Measurements from ENCODE around the gene TMC5.
A peak's percentile ranks its signal among the peaks of the same experiment; 100 is the strongest.
"Not testable (repeated sequence)": the region's sequence is repeated elsewhere in the genome, so short reads cannot be mapped to it uniquely, and the experiment has no call there.

The TMC5 gene, protein sequence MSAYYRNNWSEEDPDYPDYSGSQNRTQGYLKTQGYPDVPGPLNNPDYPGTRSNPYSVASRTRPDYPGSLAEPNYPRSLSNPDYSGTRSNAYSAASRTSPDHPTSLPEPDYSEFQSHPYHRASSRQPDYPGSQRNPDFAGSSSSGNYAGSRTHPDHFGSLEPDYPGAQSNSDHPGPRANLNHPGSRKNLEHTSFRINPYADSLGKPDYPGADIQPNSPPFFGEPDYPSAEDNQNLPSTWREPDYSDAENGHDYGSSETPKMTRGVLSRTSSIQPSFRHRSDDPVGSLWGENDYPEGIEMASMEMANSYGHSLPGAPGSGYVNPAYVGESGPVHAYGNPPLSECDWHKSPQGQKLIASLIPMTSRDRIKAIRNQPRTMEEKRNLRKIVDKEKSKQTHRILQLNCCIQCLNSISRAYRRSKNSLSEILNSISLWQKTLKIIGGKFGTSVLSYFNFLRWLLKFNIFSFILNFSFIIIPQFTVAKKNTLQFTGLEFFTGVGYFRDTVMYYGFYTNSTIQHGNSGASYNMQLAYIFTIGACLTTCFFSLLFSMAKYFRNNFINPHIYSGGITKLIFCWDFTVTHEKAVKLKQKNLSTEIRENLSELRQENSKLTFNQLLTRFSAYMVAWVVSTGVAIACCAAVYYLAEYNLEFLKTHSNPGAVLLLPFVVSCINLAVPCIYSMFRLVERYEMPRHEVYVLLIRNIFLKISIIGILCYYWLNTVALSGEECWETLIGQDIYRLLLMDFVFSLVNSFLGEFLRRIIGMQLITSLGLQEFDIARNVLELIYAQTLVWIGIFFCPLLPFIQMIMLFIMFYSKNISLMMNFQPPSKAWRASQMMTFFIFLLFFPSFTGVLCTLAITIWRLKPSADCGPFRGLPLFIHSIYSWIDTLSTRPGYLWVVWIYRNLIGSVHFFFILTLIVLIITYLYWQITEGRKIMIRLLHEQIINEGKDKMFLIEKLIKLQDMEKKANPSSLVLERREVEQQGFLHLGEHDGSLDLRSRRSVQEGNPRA

DNA sequence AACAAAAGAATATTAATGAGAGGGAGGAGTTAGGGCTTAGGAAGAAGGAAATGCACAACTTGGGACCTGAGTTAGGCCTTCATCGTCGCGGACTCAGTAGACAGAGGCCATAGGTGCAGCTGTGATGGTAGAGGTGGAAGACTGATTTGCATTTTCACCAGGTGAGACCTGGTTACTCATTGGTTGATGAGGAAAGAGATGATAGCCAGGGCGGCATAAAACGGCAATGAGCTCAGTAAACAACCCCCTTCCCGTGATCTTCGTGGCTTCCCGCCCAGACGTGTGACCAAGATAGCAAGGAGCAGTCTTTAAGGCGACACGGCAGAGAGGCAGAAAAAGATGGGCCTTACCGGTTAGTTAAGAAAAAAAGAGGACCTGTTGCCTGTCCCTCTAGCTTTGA lies at the start of gene TMC5:
TMC5 (plus strand) TSS at position 244 of the 400 bp plus-strand sequence. CDS start 22,156 bp downstream, outside the sequence.
- Mint-ChIP-seq H3K27ac (no peak within 1 kb of the TSS), H3K4me1 (no peaks in the 10 kb centered on the region), H3K27me3 (peaks cover 10% of the 10 kb centered on the region), H3K9me3 (peaks cover 5% of the 10 kb centered on the region), H3K36me3 (no peaks in the 10 kb centered on the region), H3K4me3 (no peak within 1 kb of the TSS)
- DNase-seq = no peak
- CTCF ChIA-PET = interaction anchor here (0.7 kb wide), 1 partner anchor 35 kb away, joined by 3 read pairs; no protein-coding TSS in a partner anchor

DNA sequence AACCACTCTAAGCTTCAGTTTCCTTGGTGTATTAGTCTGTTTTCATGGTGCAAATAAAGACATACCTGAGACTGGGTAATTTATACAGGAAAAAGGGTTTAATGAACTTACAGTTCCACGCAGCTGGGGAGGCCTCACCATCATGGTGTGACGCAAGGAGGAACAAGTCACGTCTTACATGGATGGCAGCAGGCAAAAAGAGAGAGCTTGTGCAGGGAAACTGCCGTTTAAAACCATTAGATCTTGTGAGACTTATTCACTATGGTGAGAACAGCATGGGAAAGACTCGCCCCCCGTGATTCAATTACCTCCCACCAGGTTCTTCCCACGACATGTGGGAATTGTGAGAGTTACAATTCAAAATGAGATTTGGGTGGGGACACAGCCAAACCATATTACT lies 45.1 kb upstream of the TMC5 start:
- H3K9me3 Mint-ChIP-seq, H3K4me3 Mint-ChIP-seq, H3K4me1 Mint-ChIP-seq, H3K27me3 Mint-ChIP-seq, H3K27ac Mint-ChIP-seq, DNase-seq, H3K36me3 Mint-ChIP-seq: not testable (repeated sequence)
- CTCF ChIA-PET = interaction anchor here (1.3 kb wide), 1 partner anchor 287 kb away, joined by 4 read pairs; no protein-coding TSS in a partner anchor

DNA sequence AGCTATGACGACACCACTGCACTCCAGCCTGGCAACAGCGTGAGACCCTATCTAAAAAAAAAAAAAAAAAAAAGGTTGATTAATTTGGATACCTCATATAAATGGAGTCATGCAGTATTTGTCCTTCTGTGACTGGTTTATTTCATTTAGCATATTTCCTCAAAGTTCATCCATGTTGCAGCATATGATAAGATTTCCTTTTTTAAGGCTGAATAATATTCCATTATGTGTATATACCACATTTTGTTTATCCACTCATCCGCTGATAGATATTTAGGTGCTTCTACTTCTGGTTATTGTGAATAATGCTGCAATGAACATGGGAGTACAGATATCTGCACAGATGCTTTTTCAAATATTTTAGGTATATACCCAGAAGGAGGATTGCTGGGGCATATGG lies 43.3 kb upstream of the TMC5 start:
- Mint-ChIP-seq H3K36me3 (no peaks in the 10 kb centered on the region), H3K4me3 (no peak overlapping the region), H3K27me3 (no peaks in the 10 kb centered on the region), H3K4me1 (no peaks in the 10 kb centered on the region), H3K27ac (no peak overlapping the region), H3K9me3 (no peaks in the 10 kb centered on the region)
- no peak for DNase-seq
- CTCF ChIA-PET = no interaction called here

DNA sequence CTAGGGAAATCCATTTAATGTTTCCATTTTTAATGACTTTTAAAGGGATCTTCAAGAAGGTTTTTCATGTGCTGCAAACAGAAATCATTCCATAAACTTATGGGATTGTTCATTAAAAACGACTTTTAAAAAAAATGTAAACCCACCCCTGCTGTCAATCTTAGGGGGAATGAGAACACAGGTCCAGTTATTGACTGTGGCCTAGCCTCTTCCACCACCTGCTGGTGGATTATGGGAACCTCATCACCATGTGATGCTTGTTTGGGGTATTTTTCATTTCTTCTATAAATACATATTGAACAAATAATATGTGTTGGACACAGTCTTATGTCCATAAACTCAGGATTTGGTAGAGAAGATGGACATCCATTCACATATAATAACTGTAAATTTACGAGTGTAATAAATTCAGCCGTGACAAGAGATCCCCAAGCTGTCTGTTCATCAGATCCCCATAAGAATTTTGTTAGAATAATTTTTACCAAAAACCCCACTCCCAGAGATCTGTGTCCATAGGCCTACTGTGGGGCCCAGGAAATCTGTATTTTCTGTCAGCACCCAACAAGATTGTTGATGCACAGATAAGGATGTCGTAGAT lies 42.0 kb upstream of the TMC5 start:
- CTCF ChIA-PET = interaction anchor here (0.7 to 1.5 kb wide), 3 partner anchors 21 to 289 kb away, joined by 3 to 4 read pairs (median 3); no protein-coding TSS in a partner anchor
- H3K4me1 Mint-ChIP-seq = peaks cover 9% of the 10 kb centered on the region
- DNase-seq = peak; percentile 40
- no peaks in the 10 kb centered on the region for H3K36me3 Mint-ChIP-seq
- no peak overlapping the region for H3K27ac Mint-ChIP-seq
- no peaks in the 10 kb centered on the region for H3K9me3 Mint-ChIP-seq
- no peaks in the 10 kb centered on the region for H3K27me3 Mint-ChIP-seq
- no peak overlapping the region for H3K4me3 Mint-ChIP-seq

DNA sequence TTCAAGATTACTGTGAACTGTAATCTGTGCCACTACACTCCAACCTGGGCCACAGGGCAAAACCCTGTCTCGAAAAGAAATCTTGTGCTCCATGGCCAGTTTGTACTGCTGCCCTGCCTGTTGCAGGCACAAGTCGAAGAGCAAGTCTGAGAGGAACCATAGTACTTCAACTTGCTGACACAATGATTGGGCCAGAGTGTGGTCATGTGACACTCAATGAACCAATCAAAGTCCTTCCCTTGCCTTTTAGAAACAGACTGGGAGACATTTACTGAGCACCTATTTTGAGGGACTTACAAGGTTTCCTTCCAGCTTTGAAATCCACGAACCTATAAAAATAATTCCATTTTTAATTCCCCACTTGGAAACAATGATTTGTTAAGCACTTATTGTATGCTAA lies 39.8 kb upstream of the TMC5 start:
- CTCF ChIA-PET = interaction anchor here (1.0 kb wide), 1 partner anchor 126 kb away, joined by 3 read pairs; no protein-coding TSS in a partner anchor
- DNase-seq = no peak
- Mint-ChIP-seq H3K27ac (no peak overlapping the region), H3K4me3 (no peak overlapping the region), H3K36me3 (no peaks in the 10 kb centered on the region), H3K9me3 (no peaks in the 10 kb centered on the region), H3K4me1 (peaks cover 14% of the 10 kb centered on the region), H3K27me3 (peaks cover 15% of the 10 kb centered on the region)

DNA sequence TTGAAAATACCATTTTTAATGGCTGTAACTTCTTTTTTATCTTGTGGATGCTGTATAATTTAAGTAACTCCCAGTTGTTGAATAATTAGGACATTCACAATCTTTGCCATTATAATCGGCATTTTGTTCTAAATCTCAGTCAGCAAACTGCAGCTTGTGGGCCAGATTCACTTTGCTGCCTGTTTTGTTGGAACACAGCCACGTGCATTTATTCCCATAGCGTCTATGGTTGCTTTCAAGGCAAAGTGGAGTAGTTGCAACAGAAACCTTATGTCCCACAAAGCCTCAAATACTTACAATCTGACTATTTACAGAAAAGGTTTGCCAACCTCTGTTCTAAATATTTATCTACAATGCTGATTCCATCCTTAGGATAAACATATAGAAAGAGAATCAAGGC lies 39.2 kb upstream of the TMC5 start:
- CTCF ChIA-PET = no interaction called here
- H3K4me1 Mint-ChIP-seq = peaks cover 20% of the 10 kb centered on the region
- H3K27me3 Mint-ChIP-seq = peaks cover 19% of the 10 kb centered on the region
- no peak overlapping the region for H3K4me3 Mint-ChIP-seq
- DNase-seq = no peak
- no peaks in the 10 kb centered on the region for H3K9me3 Mint-ChIP-seq
- no peak overlapping the region for H3K27ac Mint-ChIP-seq
- no peaks in the 10 kb centered on the region for H3K36me3 Mint-ChIP-seq

DNA sequence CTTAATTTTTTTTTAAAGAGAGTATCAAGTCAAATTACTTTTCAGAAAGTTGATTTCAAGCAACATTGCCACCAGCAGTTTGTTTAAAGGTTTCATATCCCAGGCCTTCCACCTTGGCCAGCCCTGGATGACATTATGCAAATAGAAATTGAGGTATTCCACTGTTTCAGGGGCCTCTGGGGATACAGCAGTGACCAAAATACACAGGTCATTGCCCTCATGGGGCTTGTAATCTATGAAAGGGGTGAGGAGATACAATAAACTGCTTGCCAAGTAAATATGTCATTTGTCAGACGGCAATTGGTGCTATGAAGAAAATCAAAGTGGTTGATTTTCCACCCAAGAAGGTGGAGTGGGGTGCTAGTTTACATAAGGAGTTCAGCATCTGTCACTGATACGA lies 37.8 kb upstream of the TMC5 start:
- H3K36me3 Mint-ChIP-seq = no peaks in the 10 kb centered on the region
- H3K4me1 Mint-ChIP-seq = peaks cover 20% of the 10 kb centered on the region
- peak overlapping the region; percentile 29 for H3K27ac Mint-ChIP-seq
- H3K27me3 Mint-ChIP-seq = peaks cover 24% of the 10 kb centered on the region
- H3K4me3 Mint-ChIP-seq = no peak overlapping the region
- DNase-seq = no peak
- CTCF ChIA-PET = no interaction called here
- no peaks in the 10 kb centered on the region for H3K9me3 Mint-ChIP-seq

DNA sequence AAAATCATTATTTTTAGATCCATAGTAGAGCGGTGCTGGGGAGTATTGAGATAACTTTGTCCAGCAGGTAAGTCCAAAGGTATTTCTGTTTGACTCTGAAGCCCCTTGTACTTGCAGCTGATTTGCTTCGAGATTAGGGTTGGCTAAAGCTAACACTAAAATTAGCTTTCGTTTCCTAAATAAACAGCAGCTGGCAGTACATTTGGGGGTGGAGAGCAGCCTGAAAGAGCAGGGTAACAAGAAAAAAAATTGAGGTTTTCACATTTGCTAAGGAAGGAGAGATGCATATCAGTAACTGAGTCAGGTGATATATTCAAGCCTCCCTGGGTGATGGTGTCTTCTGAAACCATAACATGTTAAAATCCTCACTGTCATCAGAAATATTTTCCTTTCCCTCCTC lies 37.4 kb upstream of the TMC5 start:
- Mint-ChIP-seq H3K36me3 (no peaks in the 10 kb centered on the region), H3K27ac (peak overlapping the region; percentile 58), H3K4me1 (peaks cover 20% of the 10 kb centered on the region), H3K4me3 (no peak overlapping the region), H3K9me3 (no peaks in the 10 kb centered on the region), H3K27me3 (peaks cover 24% of the 10 kb centered on the region)
- CTCF ChIA-PET = interaction anchor here (1.3 kb wide), 1 partner anchor 122 kb away, joined by 5 read pairs; no protein-coding TSS in a partner anchor
- DNase-seq = no peak

DNA sequence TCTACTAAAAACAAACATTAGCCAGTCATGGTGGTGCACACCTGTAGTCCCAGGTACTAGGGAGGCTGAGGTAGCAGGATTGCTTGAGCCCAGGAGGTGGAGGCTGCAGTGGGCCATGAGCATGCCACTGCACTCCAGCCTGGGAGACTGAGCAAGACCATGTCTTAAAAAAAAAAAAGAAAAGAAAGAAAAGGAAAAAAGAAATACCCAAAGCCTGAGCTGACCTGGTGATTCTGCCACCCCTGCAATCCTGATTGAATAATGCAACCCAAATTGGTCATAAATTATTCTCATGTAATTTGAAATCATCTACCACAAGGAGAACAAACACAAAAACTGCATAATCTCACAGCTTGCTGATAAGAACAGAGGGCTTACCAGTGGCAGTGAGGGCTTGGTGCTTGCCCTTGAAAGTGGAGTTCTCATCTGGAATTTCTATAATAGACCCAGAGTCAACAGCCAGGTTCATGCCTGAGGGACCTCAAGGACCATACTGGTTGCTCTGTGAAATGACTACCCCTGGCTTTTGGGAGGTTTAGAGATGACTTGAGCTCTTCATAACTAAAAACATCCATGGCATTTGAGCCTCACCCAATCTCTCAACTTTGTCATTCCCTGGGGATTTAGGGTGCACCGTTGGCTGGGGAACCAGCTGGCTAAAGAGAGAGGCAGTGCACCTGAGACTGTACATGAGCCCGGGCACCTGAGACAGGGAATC lies 35.4 kb upstream of the TMC5 start:
- no peak for DNase-seq
- Mint-ChIP-seq H3K4me3 (no peak overlapping the region), H3K27me3 (peaks cover 27% of the 10 kb centered on the region), H3K27ac (no peak overlapping the region), H3K4me1 (peaks cover 20% of the 10 kb centered on the region), H3K36me3 (no peaks in the 10 kb centered on the region), H3K9me3 (no peaks in the 10 kb centered on the region)
- CTCF ChIA-PET = interaction anchor here (0.5 to 1.9 kb wide), 3 partner anchors 35 to 202 kb away, joined by 3 to 13 read pairs (median 3); partner anchors contain the start of gene TMC5

DNA sequence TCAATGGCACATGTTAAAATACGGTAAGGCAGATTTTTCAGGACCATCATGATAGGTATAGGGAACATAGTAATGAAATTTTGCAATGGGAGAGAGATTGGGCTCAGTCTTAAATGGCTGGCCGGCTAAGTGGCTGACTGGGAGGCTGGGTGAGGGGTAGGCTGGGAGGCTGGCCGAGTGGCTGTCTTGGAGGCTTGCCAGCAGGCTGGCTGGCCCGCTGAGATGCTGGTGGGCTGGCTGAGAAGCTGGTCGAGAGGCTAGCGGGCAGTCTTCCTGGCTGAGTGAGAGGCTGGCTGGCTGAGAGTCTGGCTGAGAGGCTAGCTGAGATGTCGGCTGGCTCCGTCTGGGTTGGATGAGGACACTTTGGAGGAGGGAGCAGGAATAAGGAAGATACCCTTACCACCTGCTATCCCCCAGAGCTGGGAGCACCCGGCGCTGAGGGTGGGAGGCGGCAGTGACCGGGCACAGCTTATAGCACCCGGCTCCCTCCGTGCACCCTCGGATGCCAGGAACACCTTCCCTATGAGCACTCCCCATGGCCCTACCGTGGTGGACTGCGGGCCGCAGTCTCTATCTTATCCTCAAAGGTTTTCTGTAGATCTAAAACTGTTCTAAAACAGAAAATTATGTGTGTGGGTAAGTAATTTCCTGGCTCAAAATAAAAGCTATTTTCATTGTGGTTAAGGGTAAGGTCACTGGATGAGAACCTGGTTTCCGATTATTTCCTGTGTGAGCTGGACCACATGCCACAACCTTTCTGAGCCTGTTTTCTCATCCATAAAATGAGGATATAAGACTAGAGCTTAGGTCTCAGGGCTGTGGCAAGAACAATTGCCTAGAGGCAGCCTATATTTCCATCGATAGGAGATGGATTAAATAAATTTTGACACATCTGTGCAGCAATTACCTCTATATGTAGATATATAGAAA lies 34.5 kb upstream of the TMC5 start:
- no peaks in the 10 kb centered on the region for H3K9me3 Mint-ChIP-seq
- DNase-seq = no peak
- H3K4me1 Mint-ChIP-seq = peaks cover 20% of the 10 kb centered on the region
- H3K27me3 Mint-ChIP-seq = peaks cover 30% of the 10 kb centered on the region
- CTCF ChIA-PET = interaction anchor here (0.5 to 1.9 kb wide), 3 partner anchors 34 to 297 kb away, joined by 3 to 13 read pairs (median 4); partner anchors contain the start of gene TMC5
- H3K4me3 Mint-ChIP-seq = no peak overlapping the region
- H3K27ac Mint-ChIP-seq = no peak overlapping the region
- H3K36me3 Mint-ChIP-seq = no peaks in the 10 kb centered on the region

DNA sequence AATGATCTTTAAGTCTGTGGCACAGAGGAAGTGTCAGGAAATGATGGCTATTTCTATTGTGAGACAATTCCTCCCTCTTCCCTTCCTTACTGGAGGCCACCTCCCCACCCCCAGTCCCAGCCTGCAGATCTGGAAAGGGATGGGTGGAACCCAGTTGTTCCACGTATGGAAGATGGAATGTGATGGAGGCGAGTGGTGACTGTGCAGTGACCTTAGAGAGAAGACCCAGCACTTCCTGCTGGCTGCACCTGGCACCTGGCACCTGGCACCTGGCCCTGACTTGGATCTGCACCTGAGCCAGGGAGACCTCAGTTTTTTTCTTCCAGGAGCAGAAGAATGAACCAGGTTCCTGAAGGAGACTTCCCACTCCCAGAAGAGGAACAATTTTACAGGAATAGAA lies 33.0 kb upstream of the TMC5 start:
- no peak overlapping the region for H3K27ac Mint-ChIP-seq
- H3K36me3 Mint-ChIP-seq = no peaks in the 10 kb centered on the region
- DNase-seq = no peak
- H3K27me3 Mint-ChIP-seq = peaks cover 35% of the 10 kb centered on the region
- H3K4me1 Mint-ChIP-seq = peaks cover 20% of the 10 kb centered on the region
- CTCF ChIA-PET = no interaction called here
- no peak overlapping the region for H3K4me3 Mint-ChIP-seq
- H3K9me3 Mint-ChIP-seq = no peaks in the 10 kb centered on the region

DNA sequence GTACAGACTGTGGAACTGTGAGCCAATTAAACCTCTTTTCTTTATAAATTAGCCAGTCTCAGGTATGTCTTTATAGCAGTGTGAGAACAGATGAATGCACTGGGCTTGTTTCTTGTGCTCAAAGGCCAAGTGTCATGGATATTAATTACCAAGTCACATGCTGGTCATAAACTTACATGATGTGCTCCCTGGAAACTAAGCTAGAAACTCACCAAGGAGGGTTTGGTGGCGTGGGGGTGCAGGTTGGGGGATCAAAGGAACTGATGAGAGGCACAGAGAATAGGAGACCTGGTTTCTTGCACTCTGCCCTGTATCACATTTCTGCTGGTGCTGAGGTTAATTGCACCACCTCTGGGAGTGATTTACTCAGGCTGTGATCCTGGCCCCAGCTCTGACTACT lies 31.2 kb upstream of the TMC5 start:
- Mint-ChIP-seq H3K4me3 (no peak overlapping the region), H3K27me3 (peaks cover 30% of the 10 kb centered on the region), H3K36me3 (no peaks in the 10 kb centered on the region), H3K4me1 (peaks cover 11% of the 10 kb centered on the region), H3K9me3 (no peaks in the 10 kb centered on the region), H3K27ac (no peak overlapping the region)
- no peak for DNase-seq
- CTCF ChIA-PET = interaction anchor here (7.4 kb wide), 1 partner anchor 117 kb away, joined by 82 read pairs; no protein-coding TSS in a partner anchor
